ENCODE data around the gene PCLO.

PCLO gene

GRCh38 chr7:82841828-82842227 is 320.9 kb downstream of the PCLO start:
- DNase-seq: no peak

GRCh38 chr7:82840061-82840460 is 322.6 kb downstream of the PCLO start:
- DNase-seq: no peak

- no peak for DNase-seq
Observed at GRCh38 chr7:82839555-82839954, 323.1 kb downstream of the PCLO start.

- DNase-seq: no peak
Observed at GRCh38 chr7:82839063-82839462, 323.6 kb downstream of the PCLO start.

- no peak for DNase-seq
Observed at GRCh38 chr7:82838314-82838713, 324.4 kb downstream of the PCLO start.

GRCh38 chr7:82823073-82823472 is 339.6 kb downstream of the PCLO start:
- DNase-seq: no peak

GRCh38 chr7:82821037-82821436 is 341.6 kb downstream of the PCLO start:
- no peak for DNase-seq

GRCh38 chr7:82818171-82818570 is 344.5 kb downstream of the PCLO start:
- DNase-seq: no peak

GRCh38 chr7:82816272-82816671 is 346.4 kb downstream of the PCLO start:
- DNase-seq: no peak

- peak in 5 of 56 donors; percentile 1 to 10 (median 6) for DNase-seq
Observed at GRCh38 chr7:82810558-82811259, 352.0 kb downstream of the PCLO start.

- no peak for DNase-seq
Observed at GRCh38 chr7:82808633-82809032, 354.1 kb downstream of the PCLO start.

GRCh38 chr7:82805527-82805960 is 357.1 kb downstream of the PCLO start:
- peak in 3 of 56 donors; percentile 1 to 3 (median 2) for DNase-seq

GRCh38 chr7:82803411-82803810 is 359.3 kb downstream of the PCLO start:
- DNase-seq: no peak

- DNase-seq: no peak
Observed at GRCh38 chr7:82789883-82790609, 372.6 kb downstream of the PCLO start.

GRCh38 chr7:82778021-82778420 is 384.7 kb downstream of the PCLO start:
- DNase-seq: no peak

- no peak for DNase-seq
Observed at GRCh38 chr7:82762880-82763279, 399.8 kb downstream of the PCLO start.

- DNase-seq: no peak
Observed at GRCh38 chr7:82760831-82761230, 401.9 kb downstream of the PCLO start.

GRCh38 chr7:82760074-82760473 is 402.6 kb downstream of the PCLO start:
- no peak for DNase-seq

- no peak for DNase-seq
Observed at GRCh38 chr7:82755705-82756551, 406.8 kb downstream of the PCLO start.

GRCh38 chr7:82750007-82750406 is 412.7 kb downstream of the PCLO start:
- no peak for DNase-seq

- no peak for DNase-seq
Observed at GRCh38 chr7:82745820-82746219, 416.9 kb downstream of the PCLO start.

GRCh38 chr7:82745117-82745516 is 417.6 kb downstream of the PCLO start:
- no peak for DNase-seq

Data from amygdala (tissue), 56 donors.